ENCODE data around the gene APBA3.
A peak's percentile ranks its signal among the peaks of the same experiment; 100 is the strongest.

The APBA3 gene

GRCh38 chr19:3761382-3762129, at the start of gene APBA3:
TSS of gene APBA3 (minus strand) at chr19:3761692. CDS start at chr19:3760264, 1,428 bp downstream.
- DNase-seq = peak; percentile 76

GRCh38 chr19:3810708-3811355, 49.3 kb upstream of the APBA3 start:
- no peak for DNase-seq

- DNase-seq = no peak
These were observed 48.6 kb upstream of the APBA3 start for GRCh38 chr19:3809881-3810707.

- DNase-seq = no peak
These were observed 47.1 kb upstream of the APBA3 start for GRCh38 chr19:3808420-3809143.

GRCh38 chr19:3807574-3808354, 46.3 kb upstream of the APBA3 start:
- no peak for DNase-seq

- DNase-seq = no peak
These were observed 45.6 kb upstream of the APBA3 start for GRCh38 chr19:3807131-3807480.

- DNase-seq = no peak
These were observed 44.4 kb upstream of the APBA3 start for GRCh38 chr19:3805859-3806258.

- no peak for DNase-seq
These were observed 42.9 kb upstream of the APBA3 start for GRCh38 chr19:3804429-3804828.

GRCh38 chr19:3803986-3804385, 42.5 kb upstream of the APBA3 start:
- DNase-seq = no peak

- no peak for DNase-seq
These were observed 41.8 kb upstream of the APBA3 start for GRCh38 chr19:3803114-3803888.

- peak; percentile 53 for DNase-seq
These were observed 40.1 kb upstream of the APBA3 start for GRCh38 chr19:3801412-3802096.

- DNase-seq = no peak
These were observed 39.5 kb upstream of the APBA3 start for GRCh38 chr19:3800996-3801395.

GRCh38 chr19:3798137-3798536, 36.6 kb upstream of the APBA3 start:
- DNase-seq = no peak

- no peak for DNase-seq
These were observed 34.9 kb upstream of the APBA3 start for GRCh38 chr19:3796358-3796757.

GRCh38 chr19:3793799-3794198, 32.3 kb upstream of the APBA3 start:
- DNase-seq = no peak

GRCh38 chr19:3792114-3792513, 30.6 kb upstream of the APBA3 start:
- DNase-seq = no peak

- no peak for DNase-seq
These were observed 29.4 kb upstream of the APBA3 start for GRCh38 chr19:3790941-3791340.

- no peak for DNase-seq
These were observed 28.8 kb upstream of the APBA3 start for GRCh38 chr19:3790209-3790734.

GRCh38 chr19:3788996-3789778, 27.7 kb upstream of the APBA3 start:
- DNase-seq = no peak
